Heart right ventricle (tissue), 16 donors: ENCODE results near the gene RAB5IF. TPM values are rescaled to one million over a fixed set of nuclear protein-coding genes. Genes with fewer than 3 reads are reported as not detected.

ENCODE experiments used
- ATAC-seq, 8 donors: fragments of 200-7000 bp; cut with Tn5 transposase; one replicate each; pipeline ENCODE4 v1.9.1; 2020; ENCODE audit warnings: mild to moderate bottlenecking in 8 of 8, moderate library complexity in 8 of 8, moderate number of reproducible peaks in 1 of 8
- DNase-seq, 2 donors: peaks; one replicate each; pipeline ENCODE4 v3.0.0-alpha.2; 2020
- H3K27ac ChIP-seq, 10 donors: fragments of 200-600 bp; sonication (generic) in 2 of 10; one replicate each; pipeline versions ENCODE4 v1.5.0 to v1.8.0; 2020 to 2022; ENCODE audit warnings: mild to moderate bottlenecking in 3 of 10
- H3K27me3 ChIP-seq, 7 donors: fragments of 200-600 bp; one replicate each; pipeline ENCODE4 v1.8.0; 2021 to 2022; ENCODE audit warnings: mild to moderate bottlenecking in 2 of 7
- H3K36me3 ChIP-seq, 9 donors: fragments of 200-600 bp; sonication (generic) in 1 of 9; one replicate each; pipeline versions ENCODE4 v1.5.0 to v1.8.0; 2020 to 2022; ENCODE audit warnings: mild to moderate bottlenecking in 2 of 9
- H3K4me1 ChIP-seq, 9 donors: fragments of 200-600 bp; sonication (generic) in 1 of 9; one replicate each; pipeline versions ENCODE4 v1.5.0 to v1.8.0; 2020 to 2022; ENCODE audit warnings: mild to moderate bottlenecking in 4 of 9
- H3K4me3 ChIP-seq, 10 donors: fragments of 200-600 bp; sonication (generic) in 2 of 10; one replicate each; pipeline versions ENCODE4 v1.5.0 to v1.8.0; 2020 to 2022; ENCODE audit warnings: mild to moderate bottlenecking in 7 of 10, moderate library complexity in 2 of 10
- H3K9me3 ChIP-seq, 11 donors: fragments of 200-600 bp in 10 of 11; sonication (generic) in 2 of 11; one replicate each; pipeline versions ENCODE4 v1.5.0 to v1.8.0; 2013 to 2022; ENCODE audit warnings: mild to moderate bottlenecking in 2 of 11, control low read depth in 1 of 11, moderate library complexity in 1 of 11
- WGBS, 2 donors: extraction: QIAGEN DNeasy Blood & Tissue Kit; methylation state at CpG; one replicate each; pipeline ENCODE4 v1.1.7; 2013; ENCODE audit warnings: inconsistent platforms in 1 of 2; 5-methylcytosine and 5-hydroxymethylcytosine counted together
- intact Hi-C, 10 donors: fragments of 100-400 bp; cut with DNase I; formaldehyde crosslinking; loops; one replicate each; pipeline versions ENCODE4 v1.11.1 to v1.14.2; 2022
- polyA plus RNA-seq, 2 donors: library from polyadenylated mRNA; stranded (reverse); fragments of 200-250 nt; gene quantifications; one replicate each; pipeline ENCODE4 v1.2.3, GENCODE V29; 2013
- total RNA-seq, 10 donors: library from RNA; stranded (reverse); fragmentation: NEBNext Ultra II Directional in 3 of 10; extraction: Animal tissue kit (Norgen Biotek cat#: 25700) in 3 of 10; gene quantifications; one replicate each; pipeline versions ENCODE4 v1.2.1 to v1.2.4, GENCODE V29; 2021 to 2023
- TF ChIP-seq, protein P1 (sequence below), 9 donors: fragments of 200-600 bp; sonication (generic) in 2 of 9; IDR thresholded peaks; one replicate each; pipeline versions ENCODE4 v1.5.0 to v1.8.0; 2021 to 2022; ENCODE audit warnings: antibody characterized with exemption in 9 of 9, mild to moderate bottlenecking in 5 of 9, moderate library complexity in 1 of 9
- donor health status: Arrhythmogenic right ventricular cardiomyopathy.
- donor health status: ischemic (EF 13 %, LVEDD 7.1; RV severe dilation, severe dysfunction).
- donor health status: healthy with polysubstance abuse.
- donor health status: DM: no; HTN: yes; CAD: no.
- donor health status: DM: no; HTN: no; CAD: no.
- donor health status: ischemic (EF 25% LVEDD 6.9; RV normal size, moderate dysfunction).
- donor health status: ischemic (EF 25% LVEDD 5.7; RV mildly dilated, moderate dysfunction).
- donor health status: healthy.
- donor health status: DM: yes; HTN: yes; CAD: no.
- donor health status: Ischemic cardiomyopathy.
- donor health status: ischemic (EF 35%, LVEDD 5.7; RV mildly dilated, moderate dysfunction).
- donor health status: nonischemic (EF 11% LVEDD 7.7; RV severe dilation, severe dysfunction).
- donor health status: DM: yes; HTN: yes; CAD: no.
- donor health status: PGD.
- donor health status: ischemic (EF 29% LVEDD 5.4; RV normal size, mild dysfunction).
- donor health status: nonischemic (EF 23%, LVEDD 6.1; RV moderate dilation, normal function).

The RAB5IF gene
- total and polyA plus RNA-seq, 12 donors: 40.4 to 120 (median 49.2) TPM

DNA sequence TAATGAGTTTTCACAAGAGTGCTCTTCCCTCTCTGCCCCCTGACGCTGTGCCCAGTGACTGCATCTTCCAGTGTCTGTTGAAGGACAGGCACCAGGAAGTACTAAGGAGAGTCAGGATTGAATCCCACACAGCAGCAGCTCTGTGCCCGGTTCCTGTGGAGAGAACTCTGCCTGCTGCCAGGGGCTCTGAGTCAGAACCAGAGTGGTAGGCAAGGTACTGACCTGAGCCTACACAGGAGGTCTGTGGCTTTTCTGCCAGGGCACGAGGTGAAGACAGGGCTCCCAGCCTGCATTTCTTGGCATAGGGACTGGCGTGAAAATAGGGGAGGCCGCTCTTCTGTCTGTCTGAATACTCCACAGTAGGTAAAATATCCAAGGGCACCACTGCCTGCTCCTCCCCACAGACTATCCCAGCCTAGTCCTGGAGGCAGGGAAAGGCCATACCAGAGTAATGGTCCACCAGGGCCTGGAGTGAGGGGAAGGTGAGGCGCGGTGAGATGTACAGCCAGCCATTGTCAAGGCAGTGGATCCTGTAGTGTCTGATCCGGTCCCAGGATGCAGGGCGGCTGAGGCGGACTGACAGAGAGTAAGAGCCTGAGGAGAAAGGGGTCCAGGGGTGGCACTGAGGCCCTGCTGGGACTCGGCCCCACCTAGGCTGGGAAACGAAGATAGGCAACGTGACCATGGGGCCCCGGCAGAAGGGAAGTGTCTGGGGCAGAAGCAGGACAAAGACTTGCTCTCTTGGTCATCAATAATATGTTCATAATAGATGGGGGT is 9.4 kb downstream of the RAB5IF start:
- Histone ChIP-seq H3K27ac (no peak overlapping the region), H3K36me3 (peaks cover 0 to 56% (median 32%) of the 10 kb centered on the region in 9 donors), H3K4me1 (peaks cover 0 to 7% (median 0%) of the 10 kb centered on the region in 9 donors), H3K27me3 (no peaks in the 10 kb centered on the region), H3K4me3 (no peak overlapping the region), H3K9me3 (no peaks in the 10 kb centered on the region)
- TF ChIP-seq, protein P1, sequence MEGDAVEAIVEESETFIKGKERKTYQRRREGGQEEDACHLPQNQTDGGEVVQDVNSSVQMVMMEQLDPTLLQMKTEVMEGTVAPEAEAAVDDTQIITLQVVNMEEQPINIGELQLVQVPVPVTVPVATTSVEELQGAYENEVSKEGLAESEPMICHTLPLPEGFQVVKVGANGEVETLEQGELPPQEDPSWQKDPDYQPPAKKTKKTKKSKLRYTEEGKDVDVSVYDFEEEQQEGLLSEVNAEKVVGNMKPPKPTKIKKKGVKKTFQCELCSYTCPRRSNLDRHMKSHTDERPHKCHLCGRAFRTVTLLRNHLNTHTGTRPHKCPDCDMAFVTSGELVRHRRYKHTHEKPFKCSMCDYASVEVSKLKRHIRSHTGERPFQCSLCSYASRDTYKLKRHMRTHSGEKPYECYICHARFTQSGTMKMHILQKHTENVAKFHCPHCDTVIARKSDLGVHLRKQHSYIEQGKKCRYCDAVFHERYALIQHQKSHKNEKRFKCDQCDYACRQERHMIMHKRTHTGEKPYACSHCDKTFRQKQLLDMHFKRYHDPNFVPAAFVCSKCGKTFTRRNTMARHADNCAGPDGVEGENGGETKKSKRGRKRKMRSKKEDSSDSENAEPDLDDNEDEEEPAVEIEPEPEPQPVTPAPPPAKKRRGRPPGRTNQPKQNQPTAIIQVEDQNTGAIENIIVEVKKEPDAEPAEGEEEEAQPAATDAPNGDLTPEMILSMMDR (IDR thresholded peaks at IDR 0.05): no peak
- ATAC-seq (peak in 4 of 8 donors; percentile 18 to 90 (median 48)), DNase-seq (no peak)
- intact Hi-C loops: loop anchor here in 6 of 10 donors (5.0 to 10.0 kb wide), 5 partner anchors 132 to 272 kb away; partner anchors contain the start of gene NDRG3 (in 1 of the 6)
- WGBS, 2 donors: 72 to 78% methylated on average over 14 of the region's 14 CpGs

DNA sequence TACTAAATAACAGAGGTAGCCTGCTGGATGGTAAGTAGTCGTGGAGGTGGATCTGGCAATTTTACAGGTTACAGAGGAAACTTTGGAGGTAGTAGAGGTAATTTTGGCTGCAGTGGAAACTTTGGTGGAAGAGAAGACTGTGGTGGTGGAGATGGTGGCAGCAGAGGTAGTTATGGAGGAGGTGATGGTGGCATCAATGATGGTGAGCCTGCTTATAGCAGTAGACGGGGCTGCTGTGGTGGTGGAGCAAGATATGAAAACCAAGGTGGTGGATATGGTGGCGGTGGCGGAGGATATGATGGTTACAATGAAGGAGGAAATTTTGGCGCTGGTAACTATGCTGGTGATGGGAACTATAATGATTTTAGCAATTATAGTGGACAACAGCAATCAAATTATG is 15.3 kb downstream of the RAB5IF start:
- 97% methylated on average over 5 of the region's 5 CpGs for WGBS, 2 donors
- Histone ChIP-seq H3K4me3 (no peak overlapping the region), H3K4me1 (peaks cover 0 to 8% (median 0%) of the 10 kb centered on the region in 9 donors), H3K36me3 (no peaks in the 10 kb centered on the region), H3K9me3 (no peaks in the 10 kb centered on the region), H3K27ac (no peak overlapping the region), H3K27me3 (no peaks in the 10 kb centered on the region)
- TF ChIP-seq, protein P1 (IDR thresholded peaks at IDR 0.05): no peak
- intact Hi-C loops: no loop called here
- ATAC-seq: no peak
- no peak for DNase-seq

DNA sequence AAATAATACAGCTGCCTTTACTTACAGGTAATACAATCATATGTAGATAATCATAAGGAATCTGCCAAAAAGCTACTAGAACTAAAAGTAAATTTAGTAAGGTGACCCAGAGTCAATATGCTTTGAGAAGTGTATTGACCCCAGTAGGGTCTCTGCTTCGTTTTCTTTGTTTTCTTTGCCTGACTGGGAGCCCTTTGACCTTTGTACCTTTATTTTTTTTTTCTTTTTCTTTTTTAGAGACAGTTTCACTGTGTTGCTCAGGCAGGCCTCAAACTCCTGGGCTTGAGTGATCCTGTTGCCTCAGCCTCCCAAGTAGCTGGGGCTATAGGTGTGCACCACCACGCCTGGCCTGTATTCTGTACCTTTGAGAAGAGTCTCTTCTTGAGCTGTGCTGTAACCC is 17.9 kb downstream of the RAB5IF start:
- TF ChIP-seq, protein P1 (IDR thresholded peaks at IDR 0.05): no peak
- 91 to 94% methylated on average over 2 of the region's 2 CpGs for WGBS, 2 donors
- no peak for DNase-seq

DNA sequence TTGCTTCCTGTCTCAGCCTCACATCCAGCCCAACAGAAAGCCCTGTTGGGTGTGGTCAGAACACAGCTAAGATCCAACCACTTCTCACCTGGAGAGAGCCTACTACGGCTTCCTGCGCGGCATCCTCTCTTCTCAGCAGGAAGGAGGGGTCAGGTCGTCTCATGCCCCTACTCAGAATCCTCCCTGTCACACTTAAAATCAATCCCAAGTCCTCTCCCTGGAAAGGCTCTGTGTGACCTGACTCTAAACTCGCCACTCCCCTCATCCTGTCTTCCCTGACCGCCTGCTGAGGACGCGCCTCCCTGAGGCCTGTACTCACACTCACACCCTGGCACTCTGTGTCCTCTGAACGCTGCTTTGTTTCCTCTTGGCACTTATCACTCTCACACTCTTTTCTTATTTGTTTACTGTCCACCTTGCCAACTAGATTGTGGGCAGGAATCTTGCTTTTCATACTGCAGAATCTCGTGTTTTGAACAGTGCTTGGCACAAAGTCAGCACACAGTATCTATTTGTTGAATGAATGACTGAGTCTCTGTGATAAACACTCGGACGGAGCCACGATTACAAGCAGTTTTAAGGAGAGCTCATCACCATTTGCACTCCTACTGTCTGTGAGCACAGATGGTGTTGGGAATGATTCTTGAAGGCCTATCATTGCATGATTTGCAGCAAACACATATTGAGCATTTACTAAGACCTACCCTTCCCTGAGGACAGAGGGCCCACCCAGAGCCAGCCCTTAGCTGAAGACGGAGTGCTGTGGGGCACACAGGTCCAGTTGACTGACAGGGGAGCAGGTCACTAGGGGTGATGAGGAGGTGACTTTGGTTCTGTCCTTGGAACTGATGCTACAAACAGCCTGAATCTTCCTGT is 18.7 kb downstream of the RAB5IF start:
- H3K4me3 ChIP-seq: no peak overlapping the region
- H3K27ac ChIP-seq: no peak overlapping the region
- TF ChIP-seq, protein P1 (IDR thresholded peaks at IDR 0.05): no peak
- intact Hi-C loops: no loop called here
- H3K36me3 ChIP-seq: no peaks in the 10 kb centered on the region
- H3K27me3 ChIP-seq: no peaks in the 10 kb centered on the region
- DNase-seq: no peak
- ATAC-seq: peak in 6 of 8 donors; percentile 49 to 96 (median 58)
- no peaks in the 10 kb centered on the region for H3K9me3 ChIP-seq
- H3K4me1 ChIP-seq: peaks cover 0 to 8% (median 0%) of the 10 kb centered on the region in 9 donors
- whole genome bisulfite sequencing, 2 donors: 29 to 45% methylated on average over 14 of the region's 14 CpGs

More for the DNA sequence above, 17.9 kb downstream of the RAB5IF start:
- peaks cover 0 to 8% (median 0%) of the 10 kb centered on the region in 9 donors for H3K4me1 ChIP-seq
- no peaks in the 10 kb centered on the region for H3K36me3 ChIP-seq
- H3K27ac ChIP-seq: no peak overlapping the region
- H3K27me3 ChIP-seq: no peaks in the 10 kb centered on the region
- H3K4me3 ChIP-seq: no peak overlapping the region
- no peaks in the 10 kb centered on the region for H3K9me3 ChIP-seq
- ATAC-seq: no peak
- intact Hi-C loops: no loop called here
